ACHN (cell line): ENCODE data around the gene KCNG2.

Source experiments
- DNase-seq: peaks from one replicate; pipeline ENCODE4 v3.0.0-alpha.2; 2015
- in situ Hi-C: cut with HindIII; loops from 2 replicates; pipeline ENCODE4 v1.10.0; 2017; ENCODE audit warnings: low sequenced_read_pairs, low pct_ligation_motif_present, low pct_unique_long_range_greater_than_20kb

KCNG2 gene

DNA sequence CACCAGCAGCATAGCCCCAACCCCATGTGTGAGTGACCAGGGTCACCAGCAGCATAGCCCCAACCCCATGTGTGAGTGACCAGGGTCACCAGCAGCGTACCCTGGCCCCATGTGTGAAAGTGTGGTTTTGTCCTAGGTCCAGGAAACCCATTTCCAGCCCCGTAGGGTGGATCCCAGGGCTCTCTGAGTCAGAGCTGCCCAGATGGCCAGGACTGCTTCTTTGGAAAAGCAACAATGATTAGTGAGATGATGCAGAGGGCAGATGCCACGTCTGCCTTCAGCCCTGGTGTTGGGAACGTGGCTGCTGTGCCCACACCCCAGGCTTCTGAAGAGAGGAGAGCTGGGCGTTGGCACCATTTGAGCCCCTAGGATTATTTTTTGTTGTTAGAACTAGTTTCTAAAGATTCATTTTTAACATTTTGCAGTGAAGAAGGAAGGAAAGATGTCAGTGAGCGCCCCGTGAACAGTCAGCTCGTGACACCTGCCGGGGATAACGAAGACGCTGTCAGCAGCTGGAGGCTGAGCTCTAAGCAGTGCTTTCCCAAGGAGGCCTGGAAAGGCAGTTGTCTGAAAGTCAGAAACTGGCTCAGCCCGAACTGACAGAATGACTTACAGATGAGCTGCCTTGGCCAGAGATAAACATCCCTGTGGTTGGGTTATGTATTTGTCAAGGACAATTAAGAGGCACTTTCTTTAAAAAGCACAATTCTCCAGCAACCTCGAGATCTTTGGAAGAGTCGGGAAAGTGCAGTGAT lies 32.1 kb upstream of the KCNG2 start:
- DNase-seq: no peak
- in situ Hi-C loops: no loop called here

- no peak for DNase-seq
- in situ Hi-C loops: no loop called here
These were observed 31.4 kb upstream of the KCNG2 start for GRCh38 chr18:79766308-79766707.

DNA sequence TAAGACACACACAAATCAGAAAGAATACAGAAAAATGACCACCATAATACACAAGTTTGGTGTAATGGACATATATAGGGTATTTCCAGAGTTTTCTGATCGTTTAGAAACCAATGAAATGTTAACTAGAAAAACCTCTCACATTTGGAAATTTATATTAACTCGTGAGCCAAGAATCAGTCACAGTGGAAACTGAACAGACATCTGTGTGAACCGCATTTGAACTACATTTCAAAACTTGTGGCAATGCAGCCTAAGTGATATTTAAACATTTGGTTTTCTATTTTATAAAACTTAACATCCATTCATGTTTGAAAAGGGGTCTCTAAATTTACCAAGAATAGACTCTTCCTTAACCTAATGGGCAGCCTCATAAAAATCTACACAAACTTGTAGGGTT lies 29.0 kb upstream of the KCNG2 start:
- in situ Hi-C loops: no loop called here
- DNase-seq: no peak

- in situ Hi-C loops: no loop called here
These were observed 27.8 kb upstream of the KCNG2 start for GRCh38 chr18:79769698-79770500.

DNA sequence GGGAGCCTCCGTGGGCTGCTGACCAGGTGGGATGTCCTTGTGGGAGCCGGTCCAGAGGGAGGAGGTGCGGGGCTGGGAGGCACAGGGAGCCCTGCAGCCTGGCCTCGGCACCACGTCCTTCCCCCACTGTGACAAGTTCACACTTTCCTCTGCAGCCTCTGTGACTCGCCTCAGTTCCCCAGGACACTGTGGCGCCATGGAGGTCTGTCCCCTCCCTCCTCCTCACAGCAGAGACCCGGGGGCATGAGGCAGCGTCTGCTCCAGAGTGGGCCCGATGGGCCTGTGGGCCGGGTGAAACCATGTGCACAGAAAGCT lies 27.3 kb upstream of the KCNG2 start:
- in situ Hi-C loops: no loop called here
- DNase-seq: no peak

More at GRCh38 chr18:79769698-79770500, 27.8 kb upstream of the KCNG2 start:
- DNase-seq: no peak

DNA sequence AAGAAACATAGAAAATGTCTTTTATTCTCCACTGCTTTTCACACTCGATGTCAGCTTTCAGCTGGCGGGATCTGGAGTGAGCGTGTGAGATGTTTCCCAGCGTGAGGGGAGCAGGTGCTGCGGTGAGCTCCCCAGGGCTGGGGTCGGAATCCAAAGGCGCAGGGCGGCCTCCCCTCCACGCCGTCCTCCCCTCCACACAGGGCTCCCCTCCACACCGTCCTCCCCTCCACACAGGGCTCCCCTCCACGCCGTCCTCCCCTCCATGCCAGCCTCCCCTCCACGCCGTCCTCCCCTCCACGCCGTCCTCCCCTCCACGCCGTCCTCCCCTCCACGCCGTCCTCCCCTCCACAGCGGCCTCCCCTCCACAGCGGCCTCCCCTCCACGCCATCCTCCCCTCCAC lies 26.9 kb upstream of the KCNG2 start:
- DNase-seq: no peak
- in situ Hi-C loops: no loop called here

- in situ Hi-C loops: no loop called here
These were observed 26.2 kb upstream of the KCNG2 start for GRCh38 chr18:79771446-79772107.

GRCh38 chr18:79772108-79772864 lies 25.5 kb upstream of the KCNG2 start:
- in situ Hi-C loops: no loop called here
- no peak for DNase-seq

More at GRCh38 chr18:79771446-79772107, 26.2 kb upstream of the KCNG2 start:
- DNase-seq: no peak

GRCh38 chr18:79772865-79773696 lies 24.7 kb upstream of the KCNG2 start:
- DNase-seq: no peak
- in situ Hi-C loops: no loop called here

GRCh38 chr18:79774111-79774510 lies 23.6 kb upstream of the KCNG2 start:
- in situ Hi-C loops: no loop called here
- DNase-seq: no peak

GRCh38 chr18:79775441-79776221 lies 22.1 kb upstream of the KCNG2 start:
- DNase-seq: no peak
- in situ Hi-C loops: no loop called here

- no peak for DNase-seq
- in situ Hi-C loops: no loop called here
These were observed 21.1 kb upstream of the KCNG2 start for GRCh38 chr18:79776674-79777073.

DNA sequence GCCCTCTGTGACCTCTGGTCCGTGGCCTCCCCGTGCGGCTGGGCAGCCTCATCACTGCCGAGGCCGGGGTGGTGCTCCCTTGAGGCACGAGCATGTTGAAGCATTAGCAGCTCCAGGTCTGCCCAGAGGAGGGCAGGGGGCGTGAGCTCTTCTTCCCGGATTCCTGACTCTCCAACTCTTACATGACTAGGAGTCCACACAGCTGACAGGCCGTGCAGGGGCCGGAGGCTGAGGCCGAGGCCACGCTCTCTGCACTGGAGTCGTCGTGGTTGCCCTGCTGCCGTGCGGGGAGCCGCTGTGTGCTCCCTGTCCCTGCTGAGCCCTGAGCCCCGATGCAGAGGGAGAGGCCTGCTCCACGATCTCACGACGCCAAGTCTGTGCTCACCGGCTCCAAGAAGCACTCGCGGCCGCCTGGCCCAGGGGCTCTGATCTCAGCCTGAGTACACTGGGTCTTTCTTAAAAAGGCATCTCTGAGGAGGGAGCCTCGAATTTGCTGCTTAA lies 19.4 kb upstream of the KCNG2 start:
- no peak for DNase-seq
- in situ Hi-C loops: no loop called here

DNA sequence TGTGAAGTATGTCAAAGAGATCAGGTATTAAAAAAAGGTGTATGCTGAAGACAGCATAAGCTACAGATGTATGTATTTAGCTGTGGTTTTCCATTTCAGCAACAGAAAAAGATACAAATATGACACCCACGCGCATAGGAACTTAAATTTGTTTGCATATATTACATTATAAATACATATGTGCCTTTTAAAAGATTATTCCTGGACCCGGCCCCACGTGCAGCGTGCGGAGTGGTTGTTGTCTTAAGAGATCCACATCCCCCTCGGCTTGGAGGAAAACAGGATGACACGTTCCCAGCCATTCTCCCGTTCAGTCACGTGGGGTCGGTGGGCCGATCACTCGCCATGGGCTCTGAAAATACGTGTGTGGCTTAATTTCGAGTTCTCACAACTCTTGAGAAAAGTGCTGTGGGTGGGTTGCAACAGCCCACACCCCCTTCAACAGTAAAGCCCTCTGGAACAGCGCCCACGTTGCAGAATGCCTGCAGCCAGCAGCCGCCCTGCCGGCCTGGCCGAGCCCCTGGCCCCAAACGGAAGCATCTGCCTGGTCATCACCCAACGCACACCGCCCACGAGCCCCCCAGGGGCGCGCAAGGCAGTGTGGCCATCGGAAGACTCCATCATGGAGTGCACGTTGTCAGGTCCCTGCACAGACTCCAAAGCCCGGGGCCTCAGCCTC lies 18.6 kb upstream of the KCNG2 start:
- in situ Hi-C loops: no loop called here
- DNase-seq: no peak

DNA sequence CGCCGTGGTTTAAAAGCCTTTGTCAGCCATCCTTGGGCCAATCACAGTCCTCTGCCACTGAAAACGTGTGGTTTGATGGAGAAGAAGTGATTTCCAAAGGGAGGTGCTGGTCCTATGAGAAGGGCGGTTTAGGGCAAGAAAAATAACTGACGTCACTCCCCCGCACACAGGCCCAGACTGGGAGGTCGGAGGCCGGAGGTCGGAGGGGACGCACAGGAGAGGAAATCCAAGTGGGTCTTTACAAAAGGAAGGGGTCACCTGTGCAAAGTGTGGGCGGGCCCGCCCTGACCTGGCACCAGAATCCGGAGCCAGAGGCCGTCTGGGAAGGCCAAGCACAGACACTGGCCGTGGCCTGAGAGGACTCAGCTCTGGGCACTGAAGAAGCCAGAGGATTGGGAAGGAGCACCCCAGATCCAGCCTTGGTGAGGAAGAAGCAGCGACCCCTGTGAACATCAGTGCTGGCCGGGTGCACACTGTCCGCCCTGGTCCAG lies 18.0 kb upstream of the KCNG2 start:
- no peak for DNase-seq
- in situ Hi-C loops: no loop called here

DNA sequence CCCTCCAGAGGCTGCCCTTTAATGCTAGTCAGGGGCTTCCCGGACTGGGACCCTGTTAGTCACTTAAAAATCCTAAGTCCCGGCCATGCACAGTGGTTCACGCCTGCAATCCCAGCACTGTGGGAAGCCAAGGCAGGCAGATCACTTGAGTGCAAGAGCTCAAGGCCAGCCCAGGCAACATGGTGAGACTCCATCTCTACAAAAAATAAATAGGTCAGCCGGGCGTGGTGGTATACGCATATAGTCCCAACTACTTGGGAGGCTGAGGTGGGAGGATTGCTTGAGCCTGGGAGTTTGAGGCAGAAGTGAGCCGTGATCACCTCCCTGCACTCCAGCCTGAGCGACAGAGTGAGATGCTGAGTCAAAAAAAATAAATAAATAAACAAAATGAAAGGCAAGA lies 17.2 kb upstream of the KCNG2 start:
- DNase-seq: no peak
- in situ Hi-C loops: no loop called here
